ENCODE data around the gene FBXL5.

DNA sequence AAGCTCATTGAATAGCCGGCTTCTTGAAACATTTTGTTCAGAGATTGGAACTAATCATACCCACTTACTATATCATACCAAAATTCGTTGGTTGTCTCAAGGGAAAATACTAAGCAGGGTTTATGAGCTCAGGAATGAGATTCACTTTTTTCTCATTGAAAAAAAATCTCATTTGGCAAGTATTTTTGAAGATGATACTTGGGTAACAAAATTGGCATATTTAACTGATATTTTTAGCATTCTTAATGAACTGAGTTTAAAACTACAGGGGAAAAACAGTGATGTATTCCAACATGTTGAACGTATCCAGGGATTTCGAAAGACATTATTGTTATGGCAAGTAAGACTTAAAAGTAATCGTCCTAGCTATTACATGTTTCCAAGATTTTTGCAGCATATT lies 32.9 kb upstream of the FBXL5 start:
- TF ChIP-seq, protein P1, sequence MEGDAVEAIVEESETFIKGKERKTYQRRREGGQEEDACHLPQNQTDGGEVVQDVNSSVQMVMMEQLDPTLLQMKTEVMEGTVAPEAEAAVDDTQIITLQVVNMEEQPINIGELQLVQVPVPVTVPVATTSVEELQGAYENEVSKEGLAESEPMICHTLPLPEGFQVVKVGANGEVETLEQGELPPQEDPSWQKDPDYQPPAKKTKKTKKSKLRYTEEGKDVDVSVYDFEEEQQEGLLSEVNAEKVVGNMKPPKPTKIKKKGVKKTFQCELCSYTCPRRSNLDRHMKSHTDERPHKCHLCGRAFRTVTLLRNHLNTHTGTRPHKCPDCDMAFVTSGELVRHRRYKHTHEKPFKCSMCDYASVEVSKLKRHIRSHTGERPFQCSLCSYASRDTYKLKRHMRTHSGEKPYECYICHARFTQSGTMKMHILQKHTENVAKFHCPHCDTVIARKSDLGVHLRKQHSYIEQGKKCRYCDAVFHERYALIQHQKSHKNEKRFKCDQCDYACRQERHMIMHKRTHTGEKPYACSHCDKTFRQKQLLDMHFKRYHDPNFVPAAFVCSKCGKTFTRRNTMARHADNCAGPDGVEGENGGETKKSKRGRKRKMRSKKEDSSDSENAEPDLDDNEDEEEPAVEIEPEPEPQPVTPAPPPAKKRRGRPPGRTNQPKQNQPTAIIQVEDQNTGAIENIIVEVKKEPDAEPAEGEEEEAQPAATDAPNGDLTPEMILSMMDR (IDR thresholded peaks at IDR 0.05): no peak
- no peak for TF ChIP-seq EZH2 (IDR thresholded peaks at IDR 0.05; ENCODE audit: borderline replicate concordance, insufficient read depth, low read depth, low read length, poor library complexity, severe bottlenecking)
